ENCODE results near the gene TMEM39A. TPM values are rescaled to one million over a fixed set of nuclear protein-coding genes. Genes with fewer than 3 reads are reported as not detected.

Gene TMEM39A
- total and polyA plus RNA-seq, 10 of the 15 experiments (the other 5 are each of a cell fraction or from before 2014, with no cell fraction given), result 10.8 to 44.7 (median 33.2) TPM

DNA sequence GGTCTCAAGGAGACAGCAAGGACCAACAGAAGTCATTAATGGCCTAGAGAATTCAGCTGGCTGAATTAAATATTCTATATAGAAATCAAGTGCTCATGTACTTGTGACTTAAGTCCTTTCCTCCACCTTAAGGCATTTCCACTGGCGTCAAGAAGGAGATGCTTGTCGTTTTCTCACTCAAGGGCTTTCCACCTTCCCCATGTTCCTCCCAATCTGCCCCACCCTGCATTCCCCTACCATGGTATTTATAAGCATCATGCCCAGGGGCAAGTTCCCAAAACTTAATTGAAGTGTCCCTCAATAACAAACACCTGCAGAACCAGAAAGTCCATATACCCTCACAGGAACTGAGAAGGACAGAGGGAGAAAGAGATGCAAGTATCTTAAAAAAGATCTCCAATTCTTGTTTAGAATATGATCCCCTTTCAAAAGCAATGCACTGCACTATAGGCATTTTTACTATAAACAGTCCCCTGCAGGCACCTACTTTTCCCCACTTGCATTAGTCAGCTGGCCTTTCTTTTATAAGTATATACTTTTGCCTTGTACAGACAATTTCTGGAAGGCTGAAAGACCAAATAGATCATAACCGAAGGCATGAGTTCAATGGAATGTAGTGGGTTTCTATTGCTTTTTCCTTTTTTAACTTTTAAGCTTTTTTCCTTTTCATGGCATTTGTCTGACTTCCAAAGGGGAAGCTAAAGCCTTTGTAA lies 29.6 kb downstream of the TMEM39A start:
- Histone ChIP-seq H3K4me2 (ENCODE audit: control insufficient read depth, insufficient read depth) (no peak overlapping the region), H3K27ac (ENCODE audit: control insufficient read depth, insufficient read depth) (no peak overlapping the region), H3K36me3 (ENCODE audit: control insufficient read depth in 2 of 2, insufficient read depth in 2 of 2, low read length in 1 of 2) (peaks cover 3 to 44% of the 10 kb centered on the region in 2 experiments), H2AFZ (ENCODE audit: control insufficient read depth, low read depth, low read length) (no peak overlapping the region), H4K20me1 (ENCODE audit: control insufficient read depth, insufficient read depth) (no peaks in the 10 kb centered on the region), H3K4me1 (ENCODE audit: control insufficient read depth, insufficient read depth, low read length) (no peaks in the 10 kb centered on the region), H3K4me3 (no peak overlapping the region), H3K27me3 (replicated peaks in 1 of 2; ENCODE audit: control insufficient read depth in 2 of 2, insufficient read depth in 2 of 2, low read length in 1 of 2) (no peaks in the 10 kb centered on the region), H3K9ac (ENCODE audit: control insufficient read depth, insufficient read depth, low read length) (no peak overlapping the region), H3K79me2 (ENCODE audit: control insufficient read depth, insufficient read depth, low read length) (no peaks in the 10 kb centered on the region), H3K9me3 (replicated peaks; ENCODE audit: control insufficient read depth, insufficient read depth, low read length) (peaks cover 10% of the 10 kb centered on the region)
- DNase-seq (ENCODE audit: low read depth, low spot score) (no peak), FAIRE-seq (no peak), ATAC-seq (no peak)
- in situ Hi-C loops (cut with MboI) (no loop called here), intact Hi-C loops (cut with micrococcal nuclease; ENCODE audit: unreplicated experiment) (no loop called here)
- SMC1A ChIA-PET (ENCODE audit: uncharacterized antibody, unreplicated experiment), result interaction anchor here (0.7 to 1.3 kb wide), 4 partner anchors 8 to 96 kb away, joined by 3 read pairs; no protein-coding TSS in a partner anchor
- BruUV-seq (replicated peaks), result no TSS peak
- WGBS (ENCODE audit: insufficient coverage, insufficient replicate concordance, low lambda C conversion rate, missing lambda C conversion rate), result 96% methylated on average over 3 of the region's 3 CpGs
- RAD21 ChIA-PET (ENCODE audit: unreplicated experiment), result no interaction called here
- CTCF ChIA-PET, result interaction anchor here (1.1 to 1.8 kb wide), 2 partner anchors 13 to 193 kb away, joined by 3 to 4 read pairs; partner anchors contain the start of gene B4GALT4
- POLR2A ChIA-PET, result no interaction called here
- TF ChIP-seq CBFB (IDR thresholded peaks at IDR 0.05; ENCODE audit: low read depth) (no peak), ZBTB4 (CRISPR knock-in tag; IDR thresholded peaks at IDR 0.05) (no peak), EZH2 (IDR thresholded peaks at IDR 0.05; ENCODE audit: borderline replicate concordance, control insufficient read depth, low read depth, low read length) (no peak), NBN (IDR thresholded peaks at IDR 0.05) (no peak), FOXK2 (IDR thresholded peaks at IDR 0.05) (no peak), ZNF622 (IDR thresholded peaks at IDR 0.05) (no peak), YBX1 (IDR thresholded peaks at IDR 0.05) (no peak), SIX5 (IDR thresholded peaks at IDR 0.05; ENCODE audit: low read depth, low read length, severe bottlenecking) (no peak), GATAD2B (conservative IDR thresholded peaks at IDR 0.05; ENCODE audit: low read depth) (no peak), BHLHE40 (IDR thresholded peaks at IDR 0.05; ENCODE audit: borderline replicate concordance in 1 of 2, low read depth in 2 of 2, low read length in 1 of 2) (no peak), PAX5 (IDR thresholded peaks at IDR 0.05; ENCODE audit: borderline replicate concordance, low read depth, low read length) (no peak), CREB1 (IDR thresholded peaks at IDR 0.05; ENCODE audit: low read depth) (no peak), SUPT20H (IDR thresholded peaks at IDR 0.05; ENCODE audit: borderline replicate concordance, control insufficient read depth, low read depth, low read length) (no peak), EGR1 (IDR thresholded peaks at IDR 0.05; ENCODE audit: borderline replicate concordance in 1 of 2, low read depth in 2 of 2, low read length in 2 of 2) (no peak), POU2F2 (IDR thresholded peaks at IDR 0.05; ENCODE audit: borderline replicate concordance, low read depth, low read length) (no peak), CHD4 (IDR thresholded peaks at IDR 0.05) (no peak)
- TF ChIP-seq, protein P1, sequence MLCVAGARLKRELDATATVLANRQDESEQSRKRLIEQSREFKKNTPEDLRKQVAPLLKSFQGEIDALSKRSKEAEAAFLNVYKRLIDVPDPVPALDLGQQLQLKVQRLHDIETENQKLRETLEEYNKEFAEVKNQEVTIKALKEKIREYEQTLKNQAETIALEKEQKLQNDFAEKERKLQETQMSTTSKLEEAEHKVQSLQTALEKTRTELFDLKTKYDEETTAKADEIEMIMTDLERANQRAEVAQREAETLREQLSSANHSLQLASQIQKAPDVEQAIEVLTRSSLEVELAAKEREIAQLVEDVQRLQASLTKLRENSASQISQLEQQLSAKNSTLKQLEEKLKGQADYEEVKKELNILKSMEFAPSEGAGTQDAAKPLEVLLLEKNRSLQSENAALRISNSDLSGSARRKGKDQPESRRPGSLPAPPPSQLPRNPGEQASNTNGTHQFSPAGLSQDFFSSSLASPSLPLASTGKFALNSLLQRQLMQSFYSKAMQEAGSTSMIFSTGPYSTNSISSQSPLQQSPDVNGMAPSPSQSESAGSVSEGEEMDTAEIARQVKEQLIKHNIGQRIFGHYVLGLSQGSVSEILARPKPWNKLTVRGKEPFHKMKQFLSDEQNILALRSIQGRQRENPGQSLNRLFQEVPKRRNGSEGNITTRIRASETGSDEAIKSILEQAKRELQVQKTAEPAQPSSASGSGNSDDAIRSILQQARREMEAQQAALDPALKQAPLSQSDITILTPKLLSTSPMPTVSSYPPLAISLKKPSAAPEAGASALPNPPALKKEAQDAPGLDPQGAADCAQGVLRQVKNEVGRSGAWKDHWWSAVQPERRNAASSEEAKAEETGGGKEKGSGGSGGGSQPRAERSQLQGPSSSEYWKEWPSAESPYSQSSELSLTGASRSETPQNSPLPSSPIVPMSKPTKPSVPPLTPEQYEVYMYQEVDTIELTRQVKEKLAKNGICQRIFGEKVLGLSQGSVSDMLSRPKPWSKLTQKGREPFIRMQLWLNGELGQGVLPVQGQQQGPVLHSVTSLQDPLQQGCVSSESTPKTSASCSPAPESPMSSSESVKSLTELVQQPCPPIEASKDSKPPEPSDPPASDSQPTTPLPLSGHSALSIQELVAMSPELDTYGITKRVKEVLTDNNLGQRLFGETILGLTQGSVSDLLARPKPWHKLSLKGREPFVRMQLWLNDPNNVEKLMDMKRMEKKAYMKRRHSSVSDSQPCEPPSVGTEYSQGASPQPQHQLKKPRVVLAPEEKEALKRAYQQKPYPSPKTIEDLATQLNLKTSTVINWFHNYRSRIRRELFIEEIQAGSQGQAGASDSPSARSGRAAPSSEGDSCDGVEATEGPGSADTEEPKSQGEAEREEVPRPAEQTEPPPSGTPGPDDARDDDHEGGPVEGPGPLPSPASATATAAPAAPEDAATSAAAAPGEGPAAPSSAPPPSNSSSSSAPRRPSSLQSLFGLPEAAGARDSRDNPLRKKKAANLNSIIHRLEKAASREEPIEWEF (IDR thresholded peaks at IDR 0.05; ENCODE audit: insufficient replicate concordance, low read depth, low read length), result no peak

All from GM12878 (cell line).